B cell (primary cell): ENCODE data around the gene FAM120B. TPM values are rescaled to one million over a fixed set of nuclear protein-coding genes. Genes with fewer than 3 reads are reported as not detected.

Experiments
- ATAC-seq: fragments of 200-7000 bp; cut with Tn5 transposase; one replicate; pipeline ENCODE4 v1.10.0; 2021; ENCODE audit warnings: low read depth, mild to moderate bottlenecking, moderate number of reproducible peaks, moderate library complexity
- CTCF ChIA-PET: fragments of 350-600 bp; sonication (Branson Sonifier 250); formaldehyde crosslinking; loops from one replicate; lab custom pipeline; 2021; ENCODE audit warnings: antibody characterized with exemption, inconsistent platforms; lab: Charles Lee
- POLR2A ChIA-PET: fragments of 350-600 bp; sonication (Branson Sonifier 250); formaldehyde crosslinking; loops from one replicate; lab custom pipeline; 2021; ENCODE audit warnings: antibody characterized with exemption; lab: Charles Lee
- DNase-seq: peaks from one replicate; pipeline ENCODE4 v3.0.0; 2013
- H2AFZ ChIP-seq: 2 replicates; pipeline ENCODE4 v1.6.1; 2012; ENCODE audit warnings: mild to moderate bottlenecking, low read depth, low read length; ENCODE audit not compliant: insufficient read depth, poor library complexity, severe bottlenecking
- H3K27ac ChIP-seq, 2 donors: 1 replicate in 1 of 2; 2 replicates in 1 of 2; pipeline ENCODE4 v1.5.1; 2012 to 2013; ENCODE audit warnings: low read length in 2 of 2, mild to moderate bottlenecking in 2 of 2, moderate library complexity in 1 of 2
- H3K27me3 ChIP-seq, 4 experiments: fragments of 200-600 bp in 1 of 4; sonication (generic) in 1 of 4; replicated peaks in 1 of 4; 1 replicate in 2 of 4; 2 replicates in 2 of 4; pipeline versions ENCODE4 v1.6.1 to v1.7.0; 2013 to 2016; ENCODE audit warnings: low read length in 3 of 4, mild to moderate bottlenecking in 2 of 4, mixed read lengths in 1 of 4, moderate library complexity in 1 of 4; ENCODE audit not compliant: insufficient read depth in 4 of 4, control insufficient read depth in 3 of 4; ENCODE audit errors: control extremely low read depth in 1 of 4
- H3K36me3 ChIP-seq, 2 experiments: replicated peaks in 1 of 2; 1 replicate in 1 of 2; 2 replicates in 1 of 2; pipeline versions ENCODE4 v1.6.1 to v1.7.1; 2013; ENCODE audit warnings: low read length in 1 of 2; ENCODE audit not compliant: insufficient read depth in 2 of 2, control insufficient read depth in 1 of 2; ENCODE audit errors: control extremely low read depth in 1 of 2, extremely low read depth in 1 of 2
- H3K4me1 ChIP-seq, 2 donors: fragments of 200-600 bp in 1 of 2; sonication (generic) in 1 of 2; 1 replicate in 1 of 2; 2 replicates in 1 of 2; pipeline versions ENCODE4 v1.5.1 to v1.6.1; 2013 to 2017; ENCODE audit warnings: low read length in 2 of 2; ENCODE audit not compliant: control insufficient read depth in 2 of 2, insufficient read depth in 2 of 2
- H3K4me2 ChIP-seq: replicated peaks from 2 replicates; pipeline ENCODE3; 2012; ENCODE audit warnings: mild to moderate bottlenecking, low read depth, low read length; ENCODE audit not compliant: poor library complexity, severe bottlenecking
- H3K4me3 ChIP-seq, 5 experiments: fragments of 200-600 bp in 1 of 5; sonication (generic) in 1 of 5; 1 replicate in 3 of 5; 2 replicates in 2 of 5; pipeline versions ENCODE4 v1.5.1 to v1.7.0; 2011 to 2016; ENCODE audit warnings: low read length in 4 of 5, mild to moderate bottlenecking in 4 of 5, low read depth in 2 of 5, control low read depth in 1 of 5, moderate library complexity in 1 of 5; ENCODE audit not compliant: insufficient read depth in 1 of 5; ENCODE audit errors: control extremely low read depth in 1 of 5, extremely low read depth in 1 of 5
- H3K79me2 ChIP-seq: fragments of 200-600 bp; sonication (generic); one replicate; pipeline ENCODE4 v1.6.0; 2016; ENCODE audit warnings: low read length; ENCODE audit not compliant: control insufficient read depth, insufficient read depth
- H3K9ac ChIP-seq: fragments of 200-600 bp; sonication (generic); 2 replicates; pipeline ENCODE4 v1.6.1; 2017; ENCODE audit warnings: mild to moderate bottlenecking, low read length, moderate library complexity
- H3K9me3 ChIP-seq, 3 donors: one replicate each; pipeline versions ENCODE4 v1.6.1 to v1.7.1; 2013; ENCODE audit warnings: low read length in 2 of 3; ENCODE audit not compliant: control insufficient read depth in 2 of 3, insufficient read depth in 1 of 3; ENCODE audit errors: control extremely low read depth in 1 of 3
- H4K20me1 ChIP-seq: 2 replicates; pipeline ENCODE4 v1.6.0; 2012; ENCODE audit warnings: mild to moderate bottlenecking, low read length; ENCODE audit not compliant: insufficient read depth, control insufficient read depth, poor library complexity, severe bottlenecking
- H3K27ac Mint-ChIP-seq: one replicate; pipeline ENCODE4 v1.8.0; 2021; ENCODE audit warnings: mixed read lengths
- H3K27me3 Mint-ChIP-seq: one replicate; pipeline ENCODE4 v1.8.0; 2021; ENCODE audit warnings: mixed read lengths
- H3K4me1 Mint-ChIP-seq: one replicate; pipeline ENCODE4 v1.8.0; 2021; ENCODE audit warnings: mixed read lengths
- H3K4me3 Mint-ChIP-seq: one replicate; pipeline ENCODE4 v1.8.0; 2021; ENCODE audit warnings: mixed read lengths
- H3K9me3 Mint-ChIP-seq: one replicate; pipeline ENCODE4 v1.8.0; 2022; ENCODE audit warnings: mixed read lengths; ENCODE audit not compliant: insufficient read depth
- EZH2 ChIP-seq: IDR thresholded peaks from 2 replicates; pipeline ENCODE4 v1.6.1; 2012; ENCODE audit warnings: borderline replicate concordance, low read depth, mild to moderate bottlenecking, moderate library complexity, low read length; ENCODE audit not compliant: insufficient read depth, poor library complexity, severe bottlenecking
- WGBS: methylation state at CpG from one replicate; pipeline ENCODE4 v1.1.5; 2013; ENCODE audit warnings: missing lambda C conversion rate; ENCODE audit not compliant: insufficient coverage; 5-methylcytosine and 5-hydroxymethylcytosine counted together
- intact Hi-C: fragments of 100-400 bp; cut with micrococcal nuclease; formaldehyde crosslinking; loops from one replicate; pipeline ENCODE4 v1.10.0; 2022
- polyA plus RNA-seq: library from polyadenylated mRNA; depleted of rRNA; stranded (reverse); fragments of >200 nt; gene quantifications from 2 replicates; pipeline ENCODE4 v1.2.3, GENCODE V29; 2012
- total RNA-seq, 2 donors: library from RNA; stranded (reverse); fragments of 120-200 nt in 1 of 2; gene quantifications; 1 replicate in 1 of 2; 2 replicates in 1 of 2; pipeline versions ENCODE4 v1.2.3 to v1.2.4, GENCODE V29; 2013 to 2022
- TF ChIP-seq, protein P1 (sequence below): fragments of 200-600 bp; IDR thresholded peaks from one replicate; pipeline ENCODE4 v1.8.0; 2022; ENCODE audit warnings: antibody characterized with exemption, mild to moderate bottlenecking

FAM120B gene
- total and polyA plus RNA-seq, 2 donors (not counting 1 experiment from before 2014, with no cell fraction given) = 12.5 to 51.7 TPM

DNA sequence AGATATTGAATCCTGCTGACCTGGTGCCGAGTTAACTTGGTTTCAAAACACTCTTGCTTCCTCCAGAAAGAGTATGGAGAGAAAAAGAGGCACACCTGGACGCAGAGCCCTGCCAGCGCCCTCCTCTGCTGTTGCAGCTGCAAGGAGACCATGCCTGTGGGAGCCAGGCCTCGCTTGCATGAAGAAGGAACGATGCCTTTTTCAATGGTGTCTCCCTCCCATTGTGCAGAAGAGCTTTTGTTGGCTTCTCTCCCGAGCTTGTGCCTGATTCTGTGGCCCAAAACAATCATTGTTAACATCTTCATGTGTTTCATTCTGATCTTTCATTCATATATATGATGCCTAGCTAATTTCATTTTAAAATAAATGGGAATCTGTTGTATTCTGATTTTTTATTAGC is 98.1 kb downstream of the FAM120B start:
- Histone ChIP-seq H3K9ac (no peak overlapping the region), H3K4me2 (no peak overlapping the region), H3K4me3 (no peak overlapping the region), H3K27ac (no peak overlapping the region), H3K9me3 (no peaks in the 10 kb centered on the region), H3K36me3 (peaks cover 0 to 30% of the 10 kb centered on the region in 2 experiments), H3K27me3 (no peaks in the 10 kb centered on the region), H3K79me2 (no peaks in the 10 kb centered on the region), H2AFZ (no peak overlapping the region), H3K4me1 (no peaks in the 10 kb centered on the region), H4K20me1 (no peaks in the 10 kb centered on the region)
- TF ChIP-seq, protein P1, sequence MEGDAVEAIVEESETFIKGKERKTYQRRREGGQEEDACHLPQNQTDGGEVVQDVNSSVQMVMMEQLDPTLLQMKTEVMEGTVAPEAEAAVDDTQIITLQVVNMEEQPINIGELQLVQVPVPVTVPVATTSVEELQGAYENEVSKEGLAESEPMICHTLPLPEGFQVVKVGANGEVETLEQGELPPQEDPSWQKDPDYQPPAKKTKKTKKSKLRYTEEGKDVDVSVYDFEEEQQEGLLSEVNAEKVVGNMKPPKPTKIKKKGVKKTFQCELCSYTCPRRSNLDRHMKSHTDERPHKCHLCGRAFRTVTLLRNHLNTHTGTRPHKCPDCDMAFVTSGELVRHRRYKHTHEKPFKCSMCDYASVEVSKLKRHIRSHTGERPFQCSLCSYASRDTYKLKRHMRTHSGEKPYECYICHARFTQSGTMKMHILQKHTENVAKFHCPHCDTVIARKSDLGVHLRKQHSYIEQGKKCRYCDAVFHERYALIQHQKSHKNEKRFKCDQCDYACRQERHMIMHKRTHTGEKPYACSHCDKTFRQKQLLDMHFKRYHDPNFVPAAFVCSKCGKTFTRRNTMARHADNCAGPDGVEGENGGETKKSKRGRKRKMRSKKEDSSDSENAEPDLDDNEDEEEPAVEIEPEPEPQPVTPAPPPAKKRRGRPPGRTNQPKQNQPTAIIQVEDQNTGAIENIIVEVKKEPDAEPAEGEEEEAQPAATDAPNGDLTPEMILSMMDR = no peak
- TF ChIP-seq EZH2 = no peak
- intact Hi-C loops = no loop called here
- DNase-seq (no peak), ATAC-seq (no peak)
- ChIA-PET CTCF (no interaction called here), POLR2A (no interaction called here)
- 100% methylated on average over 5 of the region's 6 CpGs for WGBS
- Mint-ChIP-seq H3K27ac (no peak overlapping the region), H3K4me3 (no peak overlapping the region), H3K4me1 (no peaks in the 10 kb centered on the region), H3K9me3 (no peaks in the 10 kb centered on the region), H3K27me3 (no peaks in the 10 kb centered on the region)

DNA sequence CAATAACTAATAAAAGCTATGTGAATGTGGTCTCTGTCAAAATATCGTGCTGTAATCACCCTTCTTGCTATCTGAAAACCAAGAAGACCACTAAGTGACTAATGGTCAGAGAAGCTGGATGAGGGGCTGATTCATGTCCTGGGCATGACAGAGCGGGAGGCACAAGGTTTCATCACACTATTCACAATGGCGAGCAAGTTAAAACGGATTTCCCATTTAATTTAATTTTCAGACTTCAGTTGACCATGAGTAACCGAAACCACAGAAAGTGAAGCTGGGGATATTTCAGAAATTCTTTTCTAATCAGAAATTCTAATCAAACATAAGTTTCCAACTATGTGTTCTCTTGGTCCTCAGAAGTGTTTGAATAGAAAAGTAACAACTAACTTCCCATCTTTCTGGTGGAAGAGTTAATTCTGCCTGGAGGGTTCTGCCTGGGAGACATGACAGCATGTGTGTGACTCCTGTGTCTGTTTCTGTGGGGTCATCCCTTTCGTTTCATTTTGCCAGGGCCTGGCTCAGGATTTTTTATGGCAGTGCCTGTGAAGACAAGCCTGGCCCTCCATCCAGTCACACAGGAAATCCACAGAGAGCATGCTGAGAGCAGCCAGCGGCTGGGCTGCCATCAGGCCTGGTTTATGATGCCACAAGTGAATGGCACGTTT is 98.9 kb downstream of the FAM120B start:
- Mint-ChIP-seq H3K9me3 (no peaks in the 10 kb centered on the region), H3K27ac (no peak overlapping the region), H3K4me1 (no peaks in the 10 kb centered on the region), H3K4me3 (no peak overlapping the region), H3K27me3 (no peaks in the 10 kb centered on the region)
- no peak for TF ChIP-seq EZH2
- TF ChIP-seq, protein P1 = no peak
- 25% methylated on average over 3 of the region's 8 CpGs for WGBS
- no peak overlapping the region for H3K4me2 ChIP-seq
- intact Hi-C loops = no loop called here
- H3K27ac ChIP-seq = no peak overlapping the region
- DNase-seq (no peak), ATAC-seq (no peak)
- peaks cover 0 to 30% of the 10 kb centered on the region in 2 experiments for H3K36me3 ChIP-seq
- ChIA-PET POLR2A (no interaction called here), CTCF (no interaction called here)
- H3K4me3 ChIP-seq = no peak overlapping the region
- H3K9ac ChIP-seq = no peak overlapping the region
- no peaks in the 10 kb centered on the region for H3K79me2 ChIP-seq
- H3K9me3 ChIP-seq = peaks cover 0 to 6% (median 4%) of the 10 kb centered on the region in 3 donors
- H4K20me1 ChIP-seq = no peaks in the 10 kb centered on the region
- no peaks in the 10 kb centered on the region for H3K27me3 ChIP-seq
- H2AFZ ChIP-seq = no peak overlapping the region
- no peaks in the 10 kb centered on the region for H3K4me1 ChIP-seq
